Vagina (tissue), 2 donors: Measurements from ENCODE around the gene EPB41L3.

Experiments
- CTCF ChIP-seq, 3 experiments: fragments of 450-650 bp in 2 of 3; fragments of 200-600 bp in 1 of 3; sonication (generic) in 1 of 3; IDR thresholded peaks; one replicate each; pipeline ENCODE4 v1.5.1; 2017 to 2019; ENCODE audit warnings: antibody characterized with exemption in 3 of 3, mild to moderate bottlenecking in 2 of 3, moderate library complexity in 2 of 3
- POLR2AphosphoS5 ChIP-seq, 2 donors: sonication (generic); formaldehyde crosslinking; IDR thresholded peaks; one replicate each; pipeline ENCODE4 v1.9.0; 2017; ENCODE audit warnings: antibody characterized with exemption in 2 of 2, mild to moderate bottlenecking in 2 of 2, low read depth in 1 of 2; ENCODE audit not compliant: insufficient read depth in 1 of 2

- no peak for TF ChIP-seq CTCF (IDR thresholded peaks at IDR 0.05)
- no peak for TF ChIP-seq POLR2AphosphoS5 (IDR thresholded peaks at IDR 0.05; ENCODE audit: insufficient read depth in 1 of 2, low read depth in 1 of 2)
These were observed 40.1 kb downstream of the EPB41L3 start for GRCh38 chr18:5503740-5504139.
